ENCODE data around the gene LDB3. TPM values are rescaled to one million over a fixed set of nuclear protein-coding genes. Genes with fewer than 3 reads are reported as not detected.
A peak's percentile ranks its signal among the peaks of the same experiment; 100 is the strongest.

The LDB3 gene
- total and polyA plus RNA-seq, 9 of the 15 experiments (the other 6 are each of a cell fraction or from before 2014, with no cell fraction given) = 0.03 TPM; not detected in 8

- Histone ChIP-seq H3K36me3 (ENCODE audit: control insufficient read depth, insufficient read depth, low read length) (no peaks in the 10 kb centered on the region), H3K4me2 (ENCODE audit: insufficient read depth, low read length) (no peak overlapping the region), H3K4me1 (replicated peaks in 1 of 2; ENCODE audit: control insufficient read depth in 2 of 2, insufficient read depth in 2 of 2, low read length in 2 of 2) (peaks cover 0 to 3% of the 10 kb centered on the region in 2 experiments; a peak in 3 of 5 replicates), H4K20me1 (replicated peaks; ENCODE audit: control insufficient read depth, insufficient read depth, low read length) (no peaks in the 10 kb centered on the region), H3K27me3 (ENCODE audit: control insufficient read depth in 2 of 2, insufficient read depth in 2 of 2, low read length in 2 of 2) (peaks cover 0 to 22% of the 10 kb centered on the region in 2 experiments; a peak in 2 of 5 replicates), H3K79me2 (ENCODE audit: control insufficient read depth, insufficient read depth, low read length) (no peaks in the 10 kb centered on the region), H3K9me3 (replicated peaks; ENCODE audit: control insufficient read depth, insufficient read depth, low read depth, low read length) (no peaks in the 10 kb centered on the region), H3K27ac (ENCODE audit: extremely low read depth, low read depth, low read length) (no peak overlapping the region), H3K9ac (ENCODE audit: insufficient read depth in 1 of 2, low read depth in 2 of 2, low read length in 2 of 2) (no peak overlapping the region), H3K4me3 (no peak overlapping the region), H3K9me1 (ENCODE audit: control insufficient read depth, insufficient read depth, low read length) (peaks cover 3% of the 10 kb centered on the region), H2AFZ (ENCODE audit: low read depth, low read length) (no peak overlapping the region)
- intact Hi-C loops (cut with micrococcal nuclease) = no loop called here
- WGBS (ENCODE audit: insufficient coverage, low coverage, missing lambda C conversion rate) = 11% methylated on average over 5 of the region's 7 CpGs
- FAIRE-seq (no peak), ATAC-seq (no peak), DNase-seq (ENCODE audit: extremely low read depth in 1 of 4, low spot score in 3 of 4) (no peak)
- CTCF ChIA-PET (ENCODE audit: low intra/inter-chr PET ratio) = interaction anchor here (0.6 kb wide), 1 partner anchor 13 kb away, joined by 3 read pairs; no protein-coding TSS in a partner anchor
- POLR2A ChIA-PET = no interaction called here
- BruUV-seq (replicated peaks) = no TSS peak
- TF ChIP-seq CEBPB (tag; IDR thresholded peaks at IDR 0.05) (peak; percentile 41; the same call in 1 of the 2 replicates), CREM (IDR thresholded peaks at IDR 0.05; ENCODE audit: low read depth) (no peak)
- in situ Hi-C loops (cut with MboI) = no loop called here
Measured at GRCh38 chr10:86699125-86699524, 30.8 kb downstream of the LDB3 start.

GRCh38 chr10:86699541-86699940 lies 31.2 kb downstream of the LDB3 start:
- no TSS peak for BruUV-seq (replicated peaks)
- no peak for TF ChIP-seq ZNF232 (CRISPR knock-in tag; IDR thresholded peaks at IDR 0.05)
- Histone ChIP-seq H3K9me3 (replicated peaks; ENCODE audit: control insufficient read depth, insufficient read depth, low read depth, low read length) (no peaks in the 10 kb centered on the region), H2AFZ (ENCODE audit: low read depth, low read length) (no peak overlapping the region), H3K4me1 (replicated peaks in 1 of 2; ENCODE audit: control insufficient read depth in 2 of 2, insufficient read depth in 2 of 2, low read length in 2 of 2) (peaks cover 0 to 3% of the 10 kb centered on the region in 2 experiments; a peak in 3 of 5 replicates), H3K4me3 (no peak overlapping the region), H3K4me2 (ENCODE audit: insufficient read depth, low read length) (no peak overlapping the region), H3K9me1 (ENCODE audit: control insufficient read depth, insufficient read depth, low read length) (peaks cover 3% of the 10 kb centered on the region), H4K20me1 (replicated peaks; ENCODE audit: control insufficient read depth, insufficient read depth, low read length) (no peaks in the 10 kb centered on the region), H3K36me3 (ENCODE audit: control insufficient read depth, insufficient read depth, low read length) (no peaks in the 10 kb centered on the region), H3K79me2 (ENCODE audit: control insufficient read depth, insufficient read depth, low read length) (no peaks in the 10 kb centered on the region), H3K9ac (ENCODE audit: insufficient read depth in 1 of 2, low read depth in 2 of 2, low read length in 2 of 2) (no peak overlapping the region), H3K27me3 (ENCODE audit: control insufficient read depth in 2 of 2, insufficient read depth in 2 of 2, low read length in 2 of 2) (peaks cover 0 to 22% of the 10 kb centered on the region in 2 experiments; a peak in 2 of 5 replicates), H3K27ac (ENCODE audit: extremely low read depth, low read depth, low read length) (no peak overlapping the region)
- no peak for DNase-seq (ENCODE audit: extremely low read depth in 1 of 4, low spot score in 3 of 4)
- WGBS (ENCODE audit: insufficient coverage, low coverage, missing lambda C conversion rate) = 9% methylated on average over 8 of the region's 8 CpGs
- ATAC-seq = no peak
- intact Hi-C loops (cut with micrococcal nuclease) (no loop called here), in situ Hi-C loops (cut with MboI) (no loop called here)
- FAIRE-seq = no peak
- ChIA-PET CTCF (ENCODE audit: low intra/inter-chr PET ratio) (no interaction called here), POLR2A (no interaction called here)
